Breast epithelium (tissue), 3 donors: ENCODE data around the gene TFAP2E.

ENCODE experiments used
- CTCF ChIP-seq, 3 donors: fragments of 450-650 bp; IDR thresholded peaks; one replicate each; pipeline ENCODE4 v1.5.1; 2016 to 2017; ENCODE audit warnings: antibody characterized with exemption in 3 of 3, mild to moderate bottlenecking in 3 of 3, moderate library complexity in 3 of 3
- POLR2A ChIP-seq: fragments of 450-650 bp; IDR thresholded peaks from one replicate; pipeline ENCODE4 v1.6.1; 2016; ENCODE audit warnings: antibody characterized with exemption, mild to moderate bottlenecking, moderate library complexity

- no peak for TF ChIP-seq CTCF (IDR thresholded peaks at IDR 0.05)
- TF ChIP-seq POLR2A = no peak
These were observed 3.1 kb downstream of the TFAP2E start for GRCh38 chr1:35576061-35576765.
